ENCODE results near the gene PLXNB2.

GRCh38 chr22:50242406-50242949 lies 65.0 kb downstream of the PLXNB2 start:
- TF ChIP-seq POLR2AphosphoS5 (IDR thresholded peaks at IDR 0.05; ENCODE audit: low read depth, low read length) = no peak
- TF ChIP-seq CTCF (IDR thresholded peaks at IDR 0.05) = no peak
- no peak for TF ChIP-seq TCF7L2 (IDR thresholded peaks at IDR 0.05; ENCODE audit: low read depth, low read length)

Data from Panc1 (cell line).